OCI-M2 (cell line): ENCODE results near the gene WDR73.
"Not testable (repeated sequence)": the region's sequence is repeated elsewhere in the genome, so short reads cannot be mapped to it uniquely, and the experiment has no call there.

Experiments
- DNase-seq: peaks from one replicate; lab custom pipeline; 2025; ENCODE audit not compliant: unreplicated experiment; lab: John Stamatoyannopoulos, UW

Gene WDR73

DNA sequence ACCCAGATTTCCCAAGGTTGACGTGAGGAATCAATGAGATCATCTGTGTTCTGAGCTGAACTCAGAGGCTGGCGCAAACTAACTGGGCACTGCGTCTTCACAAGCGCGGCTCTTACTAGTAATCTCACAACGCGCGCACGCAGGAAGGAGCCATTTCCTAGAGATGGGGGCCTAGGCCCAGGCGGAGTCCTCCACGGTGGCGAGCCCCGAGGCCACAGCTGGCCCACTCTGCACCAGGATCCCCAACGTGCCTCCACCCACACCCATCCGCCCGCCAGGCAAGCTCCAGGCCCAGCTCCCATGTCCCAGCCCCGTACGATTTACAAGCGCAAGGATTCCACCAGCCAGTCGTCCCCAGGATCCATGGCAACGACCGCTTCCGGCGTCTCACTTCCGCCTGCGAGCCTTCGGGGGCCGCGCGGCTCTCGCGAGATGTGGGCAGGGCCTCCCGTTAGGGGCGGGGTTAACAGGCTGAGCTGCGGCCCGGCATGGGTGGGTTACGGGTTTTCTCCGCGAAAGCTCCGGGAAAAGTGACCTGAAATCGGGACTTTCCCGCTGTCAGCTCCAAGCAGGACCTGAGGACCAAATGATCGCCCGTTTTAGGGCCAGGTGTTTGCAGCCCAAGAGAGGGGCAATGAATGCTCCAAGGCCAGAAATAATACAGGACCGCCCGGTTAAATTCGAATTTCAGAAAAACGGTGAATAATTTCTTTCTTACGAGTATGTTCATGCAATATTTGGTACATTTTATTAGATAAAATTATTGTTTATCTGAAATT is at the start of gene WDR73:
Gene WDR73 (minus strand): TSS at position 374 of the 779 bp plus-strand sequence. CDS start 9 bp downstream, at position 365.
- peak; percentile 48 for DNase-seq

DNA sequence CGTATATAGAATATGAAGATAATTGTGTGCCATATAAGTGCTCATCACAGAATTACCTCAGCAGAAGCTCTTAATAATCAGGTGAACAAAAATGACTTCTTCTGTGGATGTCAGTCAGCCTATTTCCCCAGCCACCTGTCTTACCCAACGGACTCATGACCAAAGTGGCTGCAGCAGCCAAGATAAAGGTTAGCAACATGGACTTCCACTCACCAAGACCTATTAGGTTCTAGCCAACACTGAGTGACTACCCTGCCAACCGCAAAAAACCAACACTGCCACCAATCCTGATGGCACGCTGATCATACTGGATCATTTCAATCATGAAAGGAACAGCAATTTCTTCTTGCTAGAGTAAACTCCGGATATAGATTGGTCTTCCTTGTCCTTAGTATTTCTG is 49.7 kb upstream of the WDR73 start:
- no peak for DNase-seq

DNA sequence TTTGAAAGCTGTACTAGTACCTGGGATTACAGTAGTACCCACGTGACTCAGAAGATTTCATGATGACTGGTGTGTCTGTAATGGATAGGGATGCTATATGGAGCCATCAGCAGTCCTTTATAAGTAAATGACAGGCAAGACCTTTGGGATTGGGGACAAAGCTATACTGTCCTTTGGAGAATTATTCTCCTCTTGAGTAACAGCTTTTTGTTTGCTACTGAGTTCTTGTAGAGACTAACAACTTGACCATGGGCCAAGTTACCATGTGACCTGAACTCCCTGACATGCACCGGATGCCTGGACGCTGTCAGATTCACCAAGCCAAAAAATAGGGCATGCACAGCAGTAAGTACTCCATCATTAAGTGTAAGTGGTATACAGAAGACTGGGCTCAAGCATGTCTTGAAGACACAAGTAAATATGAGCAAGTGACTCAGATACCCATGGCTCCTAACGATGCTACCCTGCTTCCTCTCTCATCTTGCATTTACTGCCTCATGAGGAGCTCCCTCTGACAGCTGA is 48.9 kb upstream of the WDR73 start:
- DNase-seq: no peak

DNA sequence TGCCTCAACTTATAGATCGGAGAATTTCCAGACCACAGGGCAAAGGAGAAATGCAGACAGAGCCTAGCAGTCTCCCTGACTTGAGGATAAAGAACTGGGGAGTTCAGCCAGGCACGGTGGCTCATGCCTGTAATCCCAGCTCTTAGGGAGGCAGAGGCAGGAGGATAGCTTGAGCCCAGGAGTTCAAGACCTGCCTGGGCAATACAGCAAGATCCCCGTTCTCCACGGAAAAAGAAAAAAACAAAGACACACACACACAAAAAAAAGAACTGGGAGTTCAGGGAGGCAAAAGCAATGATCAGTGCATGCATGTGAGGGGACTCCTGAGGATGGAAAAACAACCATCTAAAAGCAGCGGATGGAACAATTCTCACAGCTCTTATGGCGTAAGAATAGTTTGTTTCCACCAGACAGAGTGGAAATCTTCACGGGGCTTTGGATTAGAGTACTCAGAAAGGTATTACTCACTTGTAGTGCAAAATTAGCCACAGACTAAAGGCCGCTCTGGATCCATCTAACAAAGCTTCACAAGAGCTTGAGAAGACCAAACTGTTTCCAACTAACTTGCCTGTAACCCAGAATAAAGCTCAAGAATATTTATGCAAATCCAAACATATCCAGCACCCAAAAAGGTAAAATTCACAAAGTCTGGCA is 45.6 kb upstream of the WDR73 start:
- no peak for DNase-seq

DNA sequence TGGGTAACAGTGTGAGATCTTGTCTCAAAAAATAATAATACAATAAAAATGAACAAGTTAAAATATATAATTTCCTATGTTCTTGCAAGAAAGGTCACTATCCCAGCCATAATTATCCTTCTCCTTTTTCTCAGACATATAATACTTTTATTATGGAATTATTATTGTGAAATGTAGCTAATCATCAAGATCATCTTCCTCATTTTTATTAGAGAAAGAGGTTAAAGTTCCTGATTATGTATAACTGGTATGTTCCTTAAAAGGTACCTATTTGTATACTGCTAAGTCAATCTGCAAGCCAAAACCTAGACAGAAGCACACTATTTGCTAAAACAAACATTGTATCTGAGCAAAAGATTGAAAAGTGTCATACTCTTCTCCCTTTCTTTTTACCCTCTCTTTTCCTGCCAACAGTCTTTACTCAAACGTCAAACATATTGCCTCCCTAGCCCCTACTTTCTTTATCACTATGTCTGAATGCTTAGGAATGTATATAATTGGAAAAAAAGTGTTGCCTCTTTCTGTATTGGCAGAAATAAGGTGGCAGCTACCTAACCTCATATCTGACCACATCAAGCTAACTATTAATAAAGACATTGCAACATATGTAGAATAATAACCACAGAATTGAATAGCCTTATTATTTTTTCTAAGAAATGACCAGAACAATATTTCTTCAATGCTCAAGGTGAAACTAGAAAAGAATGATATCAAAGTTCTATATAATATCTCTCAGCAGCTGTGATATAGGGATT is 43.3 kb upstream of the WDR73 start:
- no peak for DNase-seq

DNA sequence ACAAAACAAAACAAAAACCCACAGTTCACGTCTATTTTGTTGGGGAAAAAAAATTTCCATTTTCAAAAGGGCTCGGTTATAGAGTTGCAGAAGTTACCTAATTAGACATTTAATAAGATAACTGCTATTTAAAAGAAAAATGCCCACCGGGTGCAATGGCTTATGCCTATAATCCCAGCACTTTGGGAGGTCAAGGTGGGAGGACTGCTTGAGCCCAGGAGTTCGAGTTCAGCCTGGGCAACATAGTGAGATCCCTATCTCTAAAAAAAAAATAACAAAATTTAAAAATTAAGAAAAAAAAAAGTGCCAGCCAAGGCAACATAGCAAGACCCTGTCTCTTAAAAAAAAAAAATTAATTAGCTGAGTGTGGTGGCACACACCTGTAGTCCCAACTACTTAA is 42.7 kb upstream of the WDR73 start:
- no peak for DNase-seq

DNA sequence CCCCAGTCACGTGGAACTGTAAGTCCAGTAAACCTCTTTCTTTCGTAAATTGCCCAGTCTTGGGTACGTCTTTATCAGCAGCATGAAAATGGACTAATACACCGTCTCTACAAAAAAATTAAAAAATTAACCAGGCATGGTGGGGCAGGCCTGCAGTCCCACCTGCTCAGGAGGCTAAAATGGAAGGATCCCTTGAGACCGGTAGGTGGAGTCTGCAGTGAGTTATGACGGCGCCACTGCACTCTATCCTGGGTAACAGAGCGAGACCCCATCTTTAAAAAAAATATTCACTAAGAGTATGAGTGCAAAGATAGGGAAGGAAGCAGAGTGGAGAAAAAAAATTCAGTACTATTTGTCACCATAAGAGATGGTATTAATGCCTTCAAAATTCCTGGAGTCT is 36.3 kb upstream of the WDR73 start:
- DNase-seq: no peak

DNA sequence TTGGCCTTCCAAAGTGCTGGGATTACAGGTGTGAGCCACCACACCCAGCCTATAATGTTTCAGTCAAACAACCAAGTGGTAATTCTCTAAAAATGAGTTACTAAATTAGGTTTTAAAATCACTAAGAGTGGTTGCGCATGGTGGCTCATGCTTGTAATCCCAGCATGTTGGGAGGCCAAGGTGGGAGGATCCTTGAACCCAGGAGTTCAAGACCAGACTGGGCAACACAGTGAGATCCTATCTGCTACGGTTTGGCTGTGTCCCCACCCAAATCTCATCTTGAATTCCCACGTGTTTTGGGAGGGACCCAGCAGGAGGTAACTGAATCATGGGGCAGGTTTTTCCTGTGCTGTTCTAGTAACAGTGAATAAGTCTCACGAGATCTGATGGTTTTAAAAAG is 35.8 kb upstream of the WDR73 start:
- no peak for DNase-seq

DNA sequence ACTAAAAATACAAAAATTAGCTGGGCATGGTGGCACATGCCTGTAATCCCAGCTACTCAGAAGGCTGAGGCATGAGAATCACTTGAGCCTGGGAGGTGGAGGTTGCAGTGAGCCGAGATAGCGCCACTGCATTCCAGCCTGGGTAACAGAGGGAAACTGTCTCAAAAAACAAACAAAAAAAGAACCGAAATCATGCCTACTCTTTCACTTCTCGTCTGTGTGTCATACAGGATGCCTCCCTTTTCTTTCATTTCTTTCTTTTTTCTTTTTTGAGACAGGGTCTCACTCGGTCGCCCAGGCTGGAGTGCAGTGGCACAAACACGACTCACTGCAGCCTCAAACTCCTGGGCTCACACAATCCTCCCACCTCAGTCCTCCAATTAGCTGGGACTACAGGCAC is 32.4 kb upstream of the WDR73 start:
- DNase-seq: not testable (repeated sequence)

DNA sequence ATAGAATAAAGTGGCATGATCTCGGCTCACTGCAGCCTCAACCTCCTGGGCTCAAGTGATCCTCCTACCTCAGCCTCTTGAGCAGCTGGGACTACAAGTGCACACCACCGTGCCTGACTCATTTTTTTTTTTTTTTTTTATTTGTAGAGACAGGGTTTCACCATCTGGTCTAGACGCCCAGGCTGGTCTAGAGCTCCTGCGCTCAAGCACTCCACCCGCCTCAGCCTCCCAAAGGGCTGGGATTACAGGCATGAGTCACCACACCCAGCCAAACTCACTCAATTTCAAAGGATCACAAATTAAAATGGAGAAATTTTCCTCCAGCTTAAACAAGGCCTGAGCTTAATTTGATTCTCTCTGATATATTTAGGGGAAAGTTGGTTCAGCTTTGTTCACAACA is 31.2 kb upstream of the WDR73 start:
- DNase-seq: no peak

DNA sequence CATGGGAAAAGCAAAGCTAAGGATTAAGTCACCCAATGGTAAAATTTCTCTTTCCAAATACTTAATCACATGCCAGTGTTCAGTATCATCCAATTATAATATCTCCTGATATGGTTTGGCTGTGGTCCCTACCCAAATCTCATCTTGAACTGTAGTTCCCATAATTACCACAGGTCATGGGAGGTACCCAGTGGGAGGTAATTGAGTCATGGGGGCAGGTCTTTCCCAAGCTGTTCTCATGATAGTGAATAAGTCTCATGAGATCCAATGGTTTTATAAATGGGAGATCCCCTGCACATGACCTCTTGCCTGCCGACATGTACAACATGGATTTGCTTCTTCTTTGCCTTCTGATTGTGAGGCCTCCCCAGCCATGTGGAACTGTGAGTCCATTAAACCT is 30.0 kb upstream of the WDR73 start:
- DNase-seq: no peak

DNA sequence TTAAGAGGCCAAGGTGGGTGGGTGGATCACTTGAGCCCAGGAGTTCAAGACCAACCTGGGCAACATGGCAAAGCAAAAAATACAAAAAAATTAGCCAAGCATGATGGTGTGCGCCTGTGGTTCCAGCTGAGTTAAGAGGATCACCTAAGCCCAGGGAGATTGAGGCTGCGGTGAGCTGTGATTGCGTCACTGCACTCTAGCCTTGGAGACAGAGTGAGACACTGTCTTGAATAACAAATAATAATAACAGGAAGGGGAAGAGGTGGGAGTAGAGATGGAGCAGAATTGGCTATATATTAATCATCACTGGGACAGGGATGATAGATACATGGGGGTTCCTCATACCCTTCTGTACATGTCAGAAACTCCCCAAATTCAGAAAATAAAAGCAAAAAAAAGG is 27.7 kb upstream of the WDR73 start:
- no peak for DNase-seq

DNA sequence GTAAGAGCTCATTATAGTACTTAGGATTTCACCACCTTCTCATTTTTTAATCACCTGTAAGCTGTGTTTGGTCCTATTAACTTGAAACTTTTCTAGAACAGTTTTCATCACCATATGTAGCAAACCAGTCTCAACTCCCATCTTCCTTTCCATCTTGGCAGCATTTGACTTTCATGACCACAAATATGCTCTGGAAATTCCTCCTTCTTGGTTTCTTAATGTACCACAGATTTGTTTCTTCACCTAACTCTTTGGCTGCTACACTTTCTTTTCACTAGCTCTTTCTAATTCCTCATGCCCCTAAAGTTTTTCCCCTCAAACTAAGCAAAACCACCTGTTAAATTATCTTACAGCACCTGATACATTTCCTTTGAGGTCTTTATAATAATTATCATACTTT is 17.1 kb upstream of the WDR73 start:
- DNase-seq: no peak

DNA sequence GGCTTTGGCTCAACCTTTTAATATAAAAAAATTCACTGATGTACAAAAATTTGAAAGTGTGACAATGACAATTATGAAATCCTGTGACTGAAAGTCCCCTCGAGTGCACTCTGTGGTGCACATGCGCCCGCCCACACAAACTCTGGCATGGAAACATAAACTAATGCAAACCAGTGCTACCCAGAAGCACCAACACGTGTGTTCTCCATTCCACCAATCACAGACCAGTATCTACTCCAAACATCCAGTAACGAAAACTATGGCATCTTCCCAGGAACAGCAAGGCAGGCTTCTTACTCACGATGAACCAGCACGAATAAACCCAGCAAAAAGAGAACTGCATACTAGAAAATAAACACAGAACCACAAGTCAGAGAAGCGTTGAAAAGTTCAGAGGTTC is 15.6 kb upstream of the WDR73 start:
- no peak for DNase-seq

DNA sequence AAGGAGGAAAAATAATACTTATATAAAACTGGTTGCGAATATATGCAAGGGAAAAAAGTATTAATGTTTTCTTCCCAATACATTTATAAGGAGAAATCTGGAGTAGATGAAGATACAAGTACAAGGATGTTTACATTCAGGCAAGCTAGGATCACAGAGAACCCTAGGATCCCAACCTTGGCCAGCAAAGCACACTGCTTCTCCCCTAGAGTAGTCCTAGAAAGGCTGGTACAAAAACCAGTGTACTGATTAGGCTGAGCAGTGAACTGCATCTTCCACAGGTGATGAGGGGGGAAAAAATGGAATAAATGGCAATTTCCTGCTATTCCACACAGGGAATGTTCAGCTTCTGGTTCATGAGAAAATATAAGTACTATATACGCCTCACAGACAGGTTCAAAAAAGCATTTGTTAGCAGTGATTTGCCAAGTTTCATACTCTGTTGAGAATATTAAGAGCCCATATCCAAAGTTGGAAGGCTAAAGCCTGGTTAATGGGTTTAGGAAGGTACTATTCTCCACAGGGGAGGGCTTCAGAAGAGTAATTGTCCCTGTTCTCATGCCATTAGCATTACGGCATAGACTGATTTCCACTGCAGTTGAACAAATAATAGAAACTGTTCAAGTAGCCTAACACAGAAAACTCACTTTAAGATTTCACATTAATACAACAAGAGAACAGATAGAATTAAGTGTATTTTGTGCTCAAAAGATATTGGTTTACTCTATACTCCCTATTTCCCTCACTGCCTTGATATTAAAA is 14.3 kb upstream of the WDR73 start:
- no peak for DNase-seq

DNA sequence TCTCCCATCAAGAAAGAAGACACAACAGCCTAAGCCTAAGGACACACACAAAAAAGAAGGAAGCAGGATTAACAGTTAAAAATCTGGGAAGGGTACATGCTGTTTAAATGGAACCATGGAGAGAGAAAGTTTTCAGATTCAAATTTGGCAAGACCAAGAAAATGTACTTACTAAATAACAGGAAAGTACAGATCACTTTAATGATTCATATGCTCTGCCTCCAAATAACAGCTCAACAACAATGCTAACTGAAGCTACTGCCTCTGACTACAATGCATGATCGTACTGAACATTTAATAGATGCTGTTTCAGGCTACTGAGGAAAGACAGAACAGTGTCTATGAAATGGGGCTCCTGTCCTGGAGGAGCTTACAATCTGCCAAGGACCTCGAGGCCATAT is 12.3 kb upstream of the WDR73 start:
- no peak for DNase-seq

DNA sequence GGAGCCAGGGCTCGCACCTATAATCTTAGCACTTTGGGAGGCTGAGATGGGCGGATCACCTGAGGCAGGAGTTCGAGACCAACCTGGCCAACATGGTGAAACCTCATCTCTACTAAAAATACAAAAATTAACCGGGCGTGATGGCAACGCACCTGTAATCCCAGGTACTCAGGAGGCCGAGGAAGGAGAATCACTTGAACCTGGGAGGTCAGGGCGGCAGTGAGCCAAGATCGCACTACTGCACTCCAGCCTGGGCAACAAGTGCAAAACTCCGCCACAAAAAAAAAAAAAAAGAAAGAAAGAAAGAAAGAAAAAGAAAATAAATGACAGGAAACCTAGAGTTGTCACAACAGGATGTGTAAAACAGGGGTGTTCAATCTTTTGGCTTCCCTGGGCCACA is 6.9 kb upstream of the WDR73 start:
- DNase-seq: no peak

DNA sequence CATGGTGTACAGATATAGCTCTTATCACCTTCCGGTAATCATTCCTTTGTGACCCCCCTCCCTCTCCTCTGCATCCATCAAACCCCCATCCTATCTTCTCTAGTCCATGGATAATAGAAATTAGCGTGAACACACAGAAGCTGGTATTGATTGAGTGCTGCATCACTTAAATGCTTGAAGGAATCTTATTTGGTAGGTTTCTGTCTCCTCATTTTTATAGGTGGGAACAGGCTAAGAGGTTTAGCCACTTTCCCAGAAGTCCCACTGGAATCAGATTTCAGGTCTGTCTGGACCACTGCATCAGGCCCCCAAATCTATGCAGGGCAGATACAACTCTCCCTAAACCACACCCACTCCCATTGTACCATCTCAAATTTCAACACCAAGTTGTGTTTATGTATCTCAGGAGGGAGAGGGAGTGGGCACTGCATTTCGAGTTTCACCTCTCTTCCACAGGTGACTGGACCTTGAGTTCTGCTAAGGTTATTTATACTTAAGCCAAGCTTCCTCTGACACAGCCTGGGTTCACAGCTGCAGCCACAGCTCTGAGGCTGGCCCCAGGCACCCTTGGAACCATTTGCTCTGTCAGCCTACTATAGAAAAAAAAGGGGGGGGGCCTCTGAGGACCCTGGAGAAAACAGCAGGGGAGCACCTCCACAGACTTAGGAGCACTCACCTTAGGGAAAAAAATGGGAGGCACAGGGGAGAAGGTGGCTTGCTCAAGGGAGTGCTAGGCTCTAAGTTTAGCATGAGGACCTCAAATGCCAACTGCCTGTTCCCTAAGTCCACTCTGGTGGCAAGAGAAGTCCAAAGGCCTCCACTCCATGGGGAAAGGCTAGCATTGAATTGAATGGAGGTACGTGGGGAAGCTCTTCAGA is 6.1 kb upstream of the WDR73 start:
- no peak for DNase-seq

DNA sequence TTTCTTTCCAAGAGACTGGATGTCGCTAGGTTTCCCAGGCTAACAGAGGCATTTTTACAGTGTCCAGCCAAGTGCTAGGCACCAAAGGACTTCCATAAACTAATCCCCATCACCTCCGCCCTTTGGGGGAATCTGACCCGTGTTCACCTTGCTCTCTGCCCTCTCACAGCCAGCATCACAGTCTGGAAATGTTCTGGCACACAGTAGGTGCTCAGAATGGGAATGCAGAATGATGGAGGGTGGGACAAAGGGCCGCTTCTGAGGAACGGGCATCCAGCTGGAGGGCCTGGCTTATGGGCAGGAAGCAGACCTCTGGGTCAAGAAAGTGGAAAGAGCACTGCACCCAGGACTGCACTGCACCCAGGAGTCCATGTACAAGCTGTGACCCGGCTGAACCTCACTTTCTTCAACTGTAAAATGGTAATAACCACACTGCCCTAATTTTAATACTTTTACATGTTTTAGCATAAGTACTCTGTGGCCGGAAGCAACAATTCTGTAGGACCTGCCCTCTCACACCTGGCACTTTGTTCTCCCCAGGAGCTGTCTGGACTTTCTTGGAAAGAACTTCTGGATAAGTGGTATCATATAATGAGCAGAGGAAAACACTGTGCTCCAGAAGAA is 4.8 kb upstream of the WDR73 start:
- no peak for DNase-seq
